Fibroblast of skin of abdomen (primary cell): ENCODE data around the gene MED13.
"Not testable (repeated sequence)": the region's sequence is repeated elsewhere in the genome, so short reads cannot be mapped to it uniquely, and the experiment has no call there.

Experiments used
- DNase-seq: peaks from one replicate; pipeline ENCODE4 v3.0.0-alpha.2; 2013

The MED13 gene

GRCh38 chr17:61907361-61907760 lies 157.7 kb downstream of the MED13 start:
- DNase-seq = no peak

- DNase-seq = no peak
Observed at GRCh38 chr17:61904094-61904710, 160.9 kb downstream of the MED13 start.

GRCh38 chr17:61903251-61903650 lies 161.8 kb downstream of the MED13 start:
- no peak for DNase-seq

GRCh38 chr17:61897548-61898180 lies 167.4 kb downstream of the MED13 start:
- no peak for DNase-seq

GRCh38 chr17:61895391-61895790 lies 169.7 kb downstream of the MED13 start:
- DNase-seq = no peak

GRCh38 chr17:61894310-61894709 lies 170.8 kb downstream of the MED13 start:
- not testable (repeated sequence) for DNase-seq
